NCI-H128 (cell line): ENCODE data around the gene BMPR1A.

ENCODE experiments used
- DNase-seq: peaks from one replicate; lab custom pipeline; 2025; ENCODE audit not compliant: unreplicated experiment; lab: John Stamatoyannopoulos, UW

The BMPR1A gene

DNA sequence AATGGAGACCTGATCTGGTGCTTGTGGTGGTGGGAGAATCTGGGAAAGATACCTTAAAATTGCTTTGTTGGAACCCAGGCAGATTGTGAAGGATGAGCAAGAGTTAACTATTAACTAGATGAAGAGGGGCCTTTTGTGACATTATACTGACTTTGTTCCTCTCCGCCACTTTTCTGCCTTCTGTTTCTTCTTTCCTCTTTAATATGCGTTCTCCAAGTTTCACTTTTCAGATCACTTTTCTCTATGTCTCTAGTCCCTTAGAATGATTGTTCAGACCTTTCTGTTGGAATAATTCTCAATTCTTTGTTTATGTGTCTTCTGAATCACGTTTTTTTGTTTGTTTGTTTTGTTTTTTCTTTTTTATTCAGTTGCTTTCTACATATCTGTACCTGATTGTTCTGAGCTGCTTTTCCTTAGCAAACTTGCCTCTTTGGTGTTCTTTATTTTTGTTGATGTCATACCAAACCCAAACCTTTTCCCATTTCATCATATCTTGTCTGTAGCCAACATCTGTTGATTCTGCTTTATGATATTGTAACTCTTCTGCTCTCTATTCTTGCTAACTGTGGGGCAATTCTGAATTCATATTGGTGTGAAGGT, 2.8 kb downstream of the BMPR1A start:
- no peak for DNase-seq

DNA sequence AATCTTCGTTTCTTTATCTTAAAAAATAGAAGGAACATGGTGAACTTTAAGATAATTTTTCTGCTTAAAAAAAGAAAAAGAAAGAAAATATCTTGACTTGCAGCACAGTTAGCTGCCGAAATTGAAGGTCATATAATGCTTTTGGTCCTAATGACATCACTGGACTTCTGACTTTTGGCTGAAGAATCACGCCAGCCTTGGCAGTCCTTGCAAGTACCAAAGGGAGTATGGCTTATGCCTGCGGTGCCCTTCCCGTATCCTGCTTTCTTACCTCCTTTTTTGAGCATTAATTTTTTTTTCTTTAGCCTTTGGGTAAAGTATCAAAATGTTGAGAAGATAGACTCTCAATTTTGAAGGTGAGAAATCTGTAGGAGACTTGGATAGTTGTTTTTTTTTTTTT, 7.0 kb downstream of the BMPR1A start:
- DNase-seq = no peak

DNA sequence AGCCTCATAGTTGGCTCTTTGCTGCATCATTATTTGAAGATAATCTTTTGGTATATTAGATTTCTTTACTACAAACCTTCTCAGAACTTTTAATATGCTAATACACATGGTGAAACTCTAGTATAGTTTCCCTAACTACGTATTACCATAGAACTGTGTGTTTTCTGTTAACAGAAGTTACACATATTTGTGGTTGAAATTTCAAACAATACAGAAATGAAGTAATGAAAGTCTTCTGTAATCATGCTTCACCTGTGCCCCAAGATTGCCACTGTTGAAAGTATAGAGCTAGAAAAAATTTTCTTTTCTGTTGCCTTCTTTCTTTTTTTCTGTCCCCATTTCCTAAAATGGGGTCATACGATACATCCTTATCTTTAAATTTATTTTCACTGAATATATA, 9.1 kb downstream of the BMPR1A start:
- DNase-seq = no peak

DNA sequence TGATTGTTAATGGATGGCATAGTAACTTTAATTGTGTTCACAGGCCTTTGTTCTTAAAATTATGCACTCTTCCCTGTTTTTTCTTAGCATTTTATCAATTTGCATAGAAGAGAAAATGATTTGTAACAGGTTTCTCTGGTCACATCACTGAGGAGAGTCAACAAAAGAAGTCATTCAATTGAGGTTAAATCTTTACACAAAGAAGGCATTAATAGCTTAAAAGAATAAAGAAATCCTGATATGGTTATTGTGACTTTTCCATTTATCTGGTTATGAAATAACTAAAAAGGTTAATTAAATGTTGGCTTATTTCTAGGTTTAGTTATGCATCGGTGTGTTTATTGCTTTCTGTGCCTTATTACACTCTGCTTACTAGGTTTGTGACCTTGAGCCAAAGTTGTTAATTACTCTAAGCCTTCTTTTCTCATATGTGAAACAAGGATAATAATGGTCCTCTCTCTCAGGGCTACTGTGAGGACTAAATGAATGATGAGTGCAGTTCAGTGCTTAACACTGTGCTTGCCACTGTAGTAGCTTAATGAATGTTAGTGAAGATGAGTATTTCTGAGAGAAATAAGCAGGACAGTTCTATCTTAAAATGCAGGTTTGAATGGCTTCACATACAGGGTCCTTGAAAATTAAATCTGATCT, 12.1 kb downstream of the BMPR1A start:
- no peak for DNase-seq

DNA sequence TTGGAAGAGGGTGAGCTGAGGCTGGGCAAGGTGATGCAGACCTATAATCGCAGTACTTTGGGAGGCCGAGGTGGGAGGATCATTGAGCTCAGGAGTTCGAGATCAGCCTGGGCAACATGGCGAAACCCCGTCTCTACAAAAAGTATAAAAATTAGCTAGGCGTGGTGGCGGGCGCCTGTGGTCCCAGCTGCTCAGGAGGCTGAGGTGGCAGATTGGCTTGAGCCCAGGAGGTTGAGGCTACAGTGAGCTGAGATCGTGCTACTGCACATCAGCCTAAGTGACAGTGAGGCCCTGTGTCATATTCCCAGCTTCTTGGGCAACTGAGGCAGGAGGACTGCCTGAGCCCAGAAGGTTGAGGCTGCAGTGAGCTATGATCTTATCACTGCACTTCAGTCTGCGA, 13.6 kb downstream of the BMPR1A start:
- no peak for DNase-seq

DNA sequence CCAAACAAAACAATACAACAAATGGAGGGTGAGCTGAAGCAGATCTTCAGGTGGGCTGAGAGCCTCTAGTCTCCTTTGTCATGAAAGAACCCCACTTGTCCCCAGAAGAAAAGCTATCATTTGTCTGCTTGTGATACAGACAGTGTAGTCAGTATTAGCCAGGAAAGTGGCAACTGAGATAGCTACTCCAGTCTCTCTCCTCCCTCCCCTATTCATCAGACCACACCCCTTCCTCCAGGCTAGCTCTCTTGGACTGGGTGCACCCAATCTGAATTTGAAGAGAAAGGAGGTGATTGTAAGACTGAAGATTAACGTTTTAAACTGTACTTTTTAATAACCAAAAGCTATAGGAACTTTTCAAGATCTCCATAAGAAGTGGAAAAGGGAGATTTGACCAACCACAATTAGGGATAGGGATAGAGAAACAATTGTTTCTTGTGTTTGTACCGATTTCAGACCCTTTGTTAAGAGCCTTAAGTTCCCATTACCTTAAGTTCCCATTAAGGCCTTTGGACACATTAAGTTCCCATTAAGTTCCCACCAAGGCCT, 14.1 kb downstream of the BMPR1A start:
- DNase-seq = no peak

DNA sequence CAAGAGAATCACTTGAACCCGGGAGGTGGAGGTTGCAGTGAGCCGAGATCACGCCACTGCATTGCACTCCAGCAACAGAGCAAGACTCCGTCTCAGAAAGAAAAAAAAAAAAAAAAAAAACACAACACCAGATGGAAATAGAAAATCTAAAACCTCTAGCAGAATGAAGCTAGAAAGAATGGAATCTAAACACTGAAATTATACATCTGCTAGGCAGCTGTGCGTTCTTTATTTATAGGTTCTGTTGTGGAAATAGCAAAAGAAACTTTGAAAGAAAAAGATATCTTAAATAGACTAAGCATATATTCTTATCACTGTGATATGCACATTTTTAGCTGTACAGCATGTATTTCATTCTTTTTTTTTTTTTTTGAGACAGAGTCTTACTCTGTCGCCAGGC, 17.1 kb downstream of the BMPR1A start:
- DNase-seq = no peak

DNA sequence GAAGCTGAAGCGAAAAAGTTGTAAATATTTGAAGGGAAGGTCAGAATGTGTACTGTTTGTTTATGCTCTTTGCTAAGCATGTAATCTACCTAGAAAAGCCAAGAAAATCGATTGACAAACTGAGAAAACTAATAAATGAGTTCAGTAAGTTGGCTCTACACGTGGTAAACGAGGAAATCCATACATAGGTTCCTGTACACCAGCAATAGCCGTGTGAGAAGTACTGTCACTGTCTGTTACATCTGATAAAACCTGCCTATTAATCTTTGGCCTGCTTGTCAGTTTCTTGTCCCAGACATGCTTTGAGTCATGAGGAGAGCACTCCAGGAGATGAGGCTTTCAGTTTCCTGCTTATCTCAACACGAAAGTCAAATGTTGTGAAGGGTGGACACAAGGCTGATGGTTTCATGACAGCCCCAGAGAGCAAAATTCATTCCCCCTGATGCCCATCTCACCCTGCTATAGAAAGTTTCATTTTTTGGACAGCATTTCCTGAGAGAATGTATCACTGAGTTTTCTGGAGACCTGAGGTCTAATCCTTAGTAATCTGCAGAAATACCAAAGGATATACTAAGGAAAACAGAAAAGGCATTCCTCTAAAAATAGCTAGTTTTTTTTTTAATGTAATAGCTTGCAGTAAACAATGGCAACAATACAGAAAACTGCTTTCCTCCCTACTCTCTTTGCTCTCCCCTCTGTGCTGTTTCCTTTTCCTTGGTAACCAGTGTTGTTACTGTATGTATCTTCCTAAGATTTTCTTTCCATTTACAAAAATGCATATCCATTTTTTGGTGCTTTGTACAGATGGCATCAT, 18.8 kb downstream of the BMPR1A start:
- DNase-seq = no peak

DNA sequence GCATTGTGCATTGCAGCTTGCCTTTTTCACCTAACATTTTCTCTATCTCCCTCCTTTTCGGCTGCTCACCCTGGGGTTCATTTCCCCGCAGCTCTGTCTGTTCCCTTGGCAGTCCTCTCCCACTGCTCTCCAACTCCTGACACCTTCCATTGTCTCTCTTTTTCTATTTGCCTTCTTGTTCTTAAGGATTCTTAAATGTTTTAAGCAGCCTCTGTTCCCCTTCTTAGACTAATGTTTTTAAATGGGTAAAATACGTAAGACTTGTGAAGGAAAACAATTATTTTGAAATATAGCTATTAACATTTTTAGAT, 19.4 kb downstream of the BMPR1A start:
- no peak for DNase-seq

DNA sequence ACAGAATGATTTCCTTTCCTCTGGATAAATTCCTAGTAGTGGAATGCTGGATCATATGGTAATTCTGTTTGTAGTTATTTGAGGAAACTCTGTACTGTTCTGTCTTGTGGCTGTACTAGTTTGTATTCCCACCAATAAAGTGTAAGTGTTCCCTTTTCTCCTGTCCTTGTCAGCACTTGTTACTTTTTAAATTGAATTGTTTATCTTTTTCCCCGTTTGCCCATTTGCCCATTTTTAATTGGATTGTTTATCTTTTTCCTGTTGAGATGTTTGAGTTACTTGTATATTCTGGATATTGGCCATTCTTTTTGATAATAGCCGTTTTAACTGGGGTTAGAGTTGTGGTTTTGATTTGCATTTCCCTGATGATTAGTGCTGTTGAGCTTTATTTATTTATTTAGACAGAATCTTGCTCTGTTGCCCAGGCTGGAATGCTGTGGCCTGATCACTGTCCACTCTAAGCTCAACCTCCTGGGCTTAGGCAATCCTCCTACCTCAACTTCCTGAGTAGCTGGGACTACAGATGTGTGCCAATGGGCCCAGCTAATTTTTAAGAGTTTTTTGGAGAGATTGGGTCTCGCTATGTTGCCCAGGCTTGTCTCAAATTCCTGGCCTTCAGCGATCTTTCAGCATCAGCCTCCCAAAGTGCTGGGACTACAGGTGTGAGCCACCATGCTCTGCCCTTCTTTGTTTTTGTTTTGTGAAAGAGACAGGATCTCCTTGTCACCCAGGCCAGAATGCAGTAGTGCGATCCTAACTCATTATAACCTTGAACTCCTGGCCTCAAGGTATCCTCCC, 23.0 kb downstream of the BMPR1A start:
- DNase-seq = no peak

DNA sequence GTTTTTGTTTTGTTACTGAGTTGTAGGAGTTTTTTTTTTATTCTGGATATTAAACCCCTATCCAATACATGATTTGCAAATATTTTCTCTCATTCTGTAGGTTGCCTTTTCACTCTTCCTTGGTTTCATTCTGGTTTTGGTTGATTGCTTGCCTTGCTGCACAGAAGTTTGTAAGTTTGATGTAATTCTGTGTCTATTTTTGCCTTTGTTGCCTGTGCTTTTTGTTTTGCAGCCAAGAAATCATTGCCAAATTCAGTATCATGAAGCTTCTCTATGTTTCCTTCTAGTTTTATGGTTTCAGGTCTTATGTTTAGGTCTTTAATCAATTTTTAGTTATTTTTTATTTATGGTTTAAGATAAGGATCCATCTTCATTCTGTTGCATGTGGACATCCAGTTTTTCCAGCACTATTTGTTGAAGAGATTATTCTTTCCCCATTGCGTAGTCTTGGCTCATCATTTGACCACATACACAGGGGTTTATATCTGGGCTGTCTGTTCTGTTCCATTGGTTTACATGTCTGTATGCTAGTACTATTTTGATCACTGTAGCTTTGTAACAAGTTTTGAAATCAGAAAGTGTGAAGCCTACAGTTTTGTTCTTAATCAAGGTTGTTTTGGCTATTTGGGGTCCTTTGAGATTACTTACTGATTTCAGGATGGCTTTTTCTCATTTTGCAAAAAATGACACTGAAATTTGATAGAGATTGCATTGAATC, 26.4 kb downstream of the BMPR1A start:
- DNase-seq = no peak

DNA sequence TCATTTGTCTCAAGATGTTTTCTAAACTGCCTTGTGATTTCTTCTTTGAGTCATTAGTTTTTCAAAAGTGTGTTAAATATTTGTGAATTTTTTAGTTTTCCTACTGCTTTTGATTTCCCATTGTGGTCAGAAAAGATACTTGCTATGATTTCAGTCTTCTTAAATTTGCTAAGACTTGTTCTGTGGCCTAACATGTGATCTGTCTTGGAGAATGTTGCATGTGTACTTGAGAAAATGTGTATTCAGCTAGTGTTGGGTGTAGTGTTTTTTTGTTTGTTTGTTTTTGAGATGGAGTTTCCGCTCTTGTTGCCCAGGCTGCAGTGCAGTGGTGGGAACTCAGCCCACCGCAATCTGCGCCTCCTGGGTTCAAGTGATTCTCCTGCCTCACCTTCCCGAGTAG, 28.6 kb downstream of the BMPR1A start:
- no peak for DNase-seq

DNA sequence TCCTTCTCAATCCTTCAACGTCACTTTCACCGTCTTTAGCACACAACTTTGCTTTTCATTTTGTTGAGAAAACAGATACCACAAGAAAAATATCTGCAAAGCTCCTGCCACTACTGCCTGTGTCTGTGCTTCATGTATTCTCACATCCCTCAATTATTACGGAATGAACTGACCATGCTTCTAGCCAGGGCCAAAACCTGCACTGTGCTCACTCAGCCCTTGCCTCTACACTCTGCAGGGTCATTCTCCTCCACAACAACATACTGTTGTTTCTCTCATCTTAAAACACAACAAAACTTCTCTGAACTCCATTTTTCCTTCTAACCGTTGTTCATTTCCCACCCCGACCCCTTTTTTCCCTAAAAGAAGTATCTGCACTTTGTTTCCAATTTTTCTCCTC, 29.5 kb downstream of the BMPR1A start:
- DNase-seq = no peak

DNA sequence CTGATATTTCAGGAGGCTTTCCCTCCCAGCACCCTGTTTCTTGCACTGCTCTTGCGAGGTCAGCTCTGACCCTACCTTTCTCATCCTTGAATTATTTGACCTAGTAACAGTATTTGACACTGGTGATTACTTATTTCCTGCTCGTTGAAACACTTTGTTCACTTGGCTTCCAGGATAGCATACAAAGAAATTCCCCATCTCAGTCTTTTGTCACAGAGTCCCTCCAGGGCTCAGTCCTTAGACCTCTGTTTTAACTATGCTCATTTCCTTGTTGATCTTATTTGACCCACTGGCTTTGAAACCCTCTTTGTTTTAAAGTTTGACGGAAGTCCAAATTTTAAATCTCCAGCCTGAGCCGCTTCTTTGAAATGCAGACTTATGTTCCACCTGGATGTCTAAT, 29.9 kb downstream of the BMPR1A start:
- DNase-seq = no peak

DNA sequence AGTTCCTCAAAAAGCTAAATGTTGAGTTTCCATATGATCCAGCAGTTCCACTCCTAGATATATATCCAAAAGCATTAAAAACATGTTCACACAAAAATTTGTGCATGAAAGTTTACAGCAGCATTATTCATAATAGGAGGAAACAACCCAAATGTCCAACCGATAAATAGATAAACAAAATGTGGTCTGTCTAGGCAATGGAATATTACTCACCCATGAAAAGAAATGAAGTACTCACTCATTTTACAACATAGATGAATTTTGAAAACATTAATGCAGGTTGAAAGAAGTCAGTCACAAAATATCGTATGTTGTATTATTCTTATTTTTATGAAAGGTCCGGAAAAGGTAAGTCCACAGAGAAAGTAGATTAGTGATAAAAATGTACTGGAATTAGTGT, 34.0 kb downstream of the BMPR1A start:
- DNase-seq = no peak

DNA sequence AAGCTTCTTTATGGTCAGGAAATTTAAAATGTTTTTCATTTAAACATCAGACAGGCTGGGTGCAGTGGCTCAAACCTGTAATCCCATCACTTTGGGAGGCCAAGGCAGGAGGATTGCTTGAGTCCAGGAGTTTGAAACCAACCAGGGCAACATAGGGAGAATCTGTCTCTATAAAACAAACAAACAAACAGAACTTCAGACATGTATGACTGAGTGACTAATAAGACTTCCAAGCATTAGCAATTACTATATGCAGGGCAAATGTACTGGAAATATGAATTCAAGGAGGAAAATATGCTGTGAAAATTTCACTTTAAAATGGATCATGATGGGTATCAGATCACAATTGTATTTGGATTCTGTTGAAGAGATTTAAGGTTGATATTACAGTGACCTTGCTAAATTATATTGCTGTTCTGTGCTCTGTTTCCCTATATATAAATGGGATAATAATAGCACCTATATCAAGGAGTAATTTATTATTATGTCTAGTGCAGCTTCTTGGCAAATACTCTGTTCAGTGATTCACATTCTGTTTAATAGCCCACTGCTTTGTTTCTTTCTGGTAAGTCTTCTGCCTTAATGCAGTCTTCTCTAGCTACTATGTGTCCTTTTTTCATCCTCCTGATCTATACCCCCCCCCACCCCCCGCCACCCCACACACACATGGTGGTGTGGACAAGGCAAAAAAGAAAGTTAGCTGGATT, 36.2 kb downstream of the BMPR1A start:
- DNase-seq = no peak

DNA sequence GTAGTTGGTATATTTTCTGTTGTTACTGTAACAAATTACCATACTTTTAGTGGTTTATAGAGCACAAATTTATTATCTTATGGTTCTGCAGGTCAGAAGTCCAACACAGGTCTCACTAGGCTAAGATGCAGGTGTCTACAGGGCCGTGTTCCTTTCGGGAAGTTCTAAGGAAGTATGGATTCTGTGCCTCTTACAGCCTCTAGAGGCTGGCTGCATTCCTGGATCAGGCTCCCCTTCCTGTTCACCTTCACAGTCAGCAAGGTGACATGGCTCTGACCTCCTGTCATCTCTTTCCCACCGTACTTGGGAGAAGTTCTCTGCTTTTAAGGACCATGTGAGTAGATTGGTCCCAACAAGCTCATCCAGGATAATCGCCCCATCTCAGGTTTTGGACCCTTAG, 37.3 kb downstream of the BMPR1A start:
- no peak for DNase-seq

DNA sequence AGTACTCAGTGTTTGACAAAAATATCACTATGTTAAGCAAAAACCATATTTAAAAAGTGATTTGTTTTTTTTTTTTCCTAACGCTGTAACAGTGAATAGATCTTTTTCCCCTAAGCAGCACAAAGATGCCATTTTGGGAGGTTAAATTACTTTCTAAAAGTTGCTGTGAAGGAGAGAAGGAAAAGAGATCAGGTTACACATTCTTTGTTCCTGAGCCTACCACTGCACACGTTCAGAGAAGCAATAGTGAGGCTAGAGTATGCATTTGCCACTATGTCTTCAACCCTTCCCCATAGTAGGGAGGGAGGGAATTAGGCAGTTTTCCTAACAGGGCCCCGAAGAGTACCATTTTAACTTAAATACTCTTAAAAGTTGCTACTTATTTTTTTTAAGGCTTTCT, 38.9 kb downstream of the BMPR1A start:
- DNase-seq = no peak

DNA sequence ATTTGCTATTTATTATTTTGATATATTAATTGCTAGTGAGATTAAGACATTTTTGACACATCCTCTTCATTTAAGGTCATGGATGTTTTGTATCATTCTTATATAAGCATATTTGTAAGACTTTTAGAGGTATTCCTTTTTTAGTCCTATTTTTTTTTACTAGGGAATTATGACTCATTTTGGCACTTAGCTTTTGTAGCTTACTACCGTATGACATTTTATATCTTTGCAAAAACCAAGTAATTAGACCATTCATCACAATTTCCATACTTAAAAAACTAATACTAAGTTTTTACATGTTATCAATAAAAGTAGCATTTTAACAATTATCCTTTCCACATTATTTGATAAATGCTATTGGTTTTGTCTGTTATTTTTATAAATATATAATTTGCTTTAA, 41.6 kb downstream of the BMPR1A start:
- no peak for DNase-seq

DNA sequence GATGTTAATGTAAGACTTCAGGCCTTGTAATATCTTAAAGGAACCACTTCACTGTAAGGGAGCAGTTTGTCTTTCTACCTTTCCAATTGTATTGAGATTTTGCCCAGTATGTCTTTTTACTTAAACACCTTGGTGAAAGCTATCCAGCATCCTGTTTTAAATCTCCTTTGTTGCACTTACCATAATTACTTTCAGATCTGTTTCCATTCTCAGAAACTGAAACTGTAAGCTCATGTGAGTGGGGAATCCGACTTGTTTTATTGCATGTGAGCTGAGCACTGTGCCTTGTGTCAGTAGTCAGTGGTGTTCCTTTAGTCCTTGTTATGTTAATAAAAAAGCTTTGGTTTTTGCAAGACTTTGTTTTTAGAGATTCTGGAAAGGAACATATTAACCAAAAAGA, 42.2 kb downstream of the BMPR1A start:
- DNase-seq = no peak
